Ovary (tissue), 9 donors: ENCODE data around the gene REPS2. TPM values are rescaled to one million over a fixed set of nuclear protein-coding genes. Genes with fewer than 3 reads are reported as not detected.
A peak's percentile ranks its signal among the peaks of the same experiment; 100 is the strongest.

ENCODE experiments used
- DNase-seq, 5 donors: peaks; one replicate each; pipeline ENCODE4 v3.0.0-alpha.2; 2019 to 2020
- H3K27ac ChIP-seq, 2 donors: fragments of 200-600 bp; one replicate each; pipeline versions ENCODE4 v1.5.1 to v1.8.0; 2019 to 2022
- H3K27me3 ChIP-seq: fragments of 200-600 bp; one replicate; pipeline ENCODE4 v1.8.0; 2022
- H3K36me3 ChIP-seq: fragments of 200-600 bp; sonication (generic); one replicate; pipeline ENCODE4 v1.5.1; 2019
- H3K4me1 ChIP-seq: one replicate; pipeline ENCODE4 v1.8.1; 2013; ENCODE audit warnings: mild to moderate bottlenecking, moderate library complexity; ENCODE audit not compliant: insufficient read depth
- H3K4me3 ChIP-seq: fragments of 200-600 bp; sonication (generic); one replicate; pipeline ENCODE4 v1.5.1; 2017
- H3K9me3 ChIP-seq, 2 donors: fragments of 200-600 bp in 1 of 2; sonication (generic) in 1 of 2; one replicate each; pipeline versions ENCODE4 v1.5.1 to v1.8.1; 2013 to 2019; ENCODE audit warnings: mild to moderate bottlenecking in 1 of 2, moderate library complexity in 1 of 2
- CTCF ChIP-seq, 3 donors: fragments of 450-650 bp in 2 of 3; fragments of 200-600 bp in 1 of 3; IDR thresholded peaks; one replicate each; pipeline versions ENCODE4 v1.5.1 to v1.8.0; 2016 to 2022; ENCODE audit warnings: antibody characterized with exemption in 3 of 3, mild to moderate bottlenecking in 1 of 3
- EP300 ChIP-seq: sonication (generic); formaldehyde crosslinking; IDR thresholded peaks from one replicate; pipeline ENCODE4 v1.6.1; 2017; ENCODE audit warnings: antibody characterized with exemption
- POLR2A ChIP-seq: fragments of 450-650 bp; IDR thresholded peaks from one replicate; pipeline ENCODE4 v1.6.1; 2017; ENCODE audit warnings: antibody characterized with exemption, mild to moderate bottlenecking, moderate library complexity
- WGBS, 3 donors: extraction: QIAGEN DNeasy Blood & Tissue Kit in 1 of 3; methylation state at CpG; one replicate each; pipeline versions ENCODE4 v1.1.5 to v1.1.7; 2013 to 2017; 5-methylcytosine and 5-hydroxymethylcytosine counted together
- intact Hi-C, 4 donors: fragments of 100-400 bp; cut with DNase I; formaldehyde crosslinking; loops; one replicate each; pipeline versions ENCODE4 v1.11.0 to v1.15.1; 2022 to 2023
- polyA plus RNA-seq, 2 donors: library from polyadenylated mRNA; stranded (reverse); fragments of 200-250 nt in 1 of 2; fragments of 350-450 nt in 1 of 2; fragmentation: Illumina TruSeq in 1 of 2; extraction: RNeasy Lipid Tissue Mini Kit (QIAGEN cat#74804) in 1 of 2; gene quantifications; one replicate each; pipeline ENCODE4 v1.2.3, GENCODE V29; 2013 to 2014
- total RNA-seq, 7 donors: library from RNA; depleted of rRNA in 2 of 7; stranded (reverse); fragments of >200 nt in 2 of 7; fragmentation: NEBNext Ultra II Directional in 3 of 7; extraction: Animal tissue kit (Norgen Biotek cat#: 25700) in 3 of 7; gene quantifications; one replicate each; pipeline versions ENCODE4 v1.1.0 to v1.2.4, GENCODE V29; 2016 to 2023
- donor health status: DM: no; HTN: no; CAD: no; lungs with moderate emphysema.
- donor health status: DM: no; HTN: no; CAD: no.
- donor health status: Bipolar disorder and iron deficiency.
- donor health status: DM: yes; HTN: yes; CAD: no.
- donor health status: DM: no; HTN: no; CAD: no.
- donor health status: DM: yes; HTN: yes; CAD: no.

Gene REPS2
- total and polyA plus RNA-seq, 9 donors: 2.1 to 25.8 (median 15.2) TPM

GRCh38 chrX:17067534-17067933, 121.1 kb downstream of the REPS2 start:
- no peak for TF ChIP-seq CTCF (IDR thresholded peaks at IDR 0.05)
- TF ChIP-seq POLR2A: no peak
- no peak for TF ChIP-seq EP300
- Histone ChIP-seq H3K27ac (no peak overlapping the region), H3K4me1 (no peaks in the 10 kb centered on the region), H3K4me3 (no peak overlapping the region), H3K9me3 (no peaks in the 10 kb centered on the region), H3K27me3 (no peaks in the 10 kb centered on the region), H3K36me3 (no peaks in the 10 kb centered on the region)
- no peak for DNase-seq
- WGBS, 3 donors: 38 to 50% (median 40%) methylated on average over 1 of the region's 1 CpG
- intact Hi-C loops: no loop called here

GRCh38 chrX:17072301-17072700, 125.8 kb downstream of the REPS2 start:
- WGBS, 3 donors: 38 to 70% (median 56%) methylated on average over 2 of the region's 2 CpGs
- no peak for TF ChIP-seq CTCF (IDR thresholded peaks at IDR 0.05)
- TF ChIP-seq EP300: no peak
- TF ChIP-seq POLR2A: no peak
- Histone ChIP-seq H3K9me3 (no peaks in the 10 kb centered on the region), H3K27me3 (no peaks in the 10 kb centered on the region), H3K27ac (no peak overlapping the region), H3K4me3 (no peak overlapping the region), H3K36me3 (no peaks in the 10 kb centered on the region), H3K4me1 (no peaks in the 10 kb centered on the region)
- no peak for DNase-seq
- intact Hi-C loops: no loop called here

- Histone ChIP-seq H3K36me3 (no peaks in the 10 kb centered on the region), H3K4me1 (no peaks in the 10 kb centered on the region), H3K9me3 (no peaks in the 10 kb centered on the region), H3K4me3 (no peak overlapping the region), H3K27ac (no peak overlapping the region), H3K27me3 (no peaks in the 10 kb centered on the region)
- peak in 2 of 5 donors; percentile 54 to 56 for DNase-seq
- no peak for TF ChIP-seq EP300
- TF ChIP-seq POLR2A: no peak
- no peak for TF ChIP-seq CTCF (IDR thresholded peaks at IDR 0.05)
- WGBS, 3 donors: 17 to 39% (median 24%) methylated on average over 3 of the region's 3 CpGs
- intact Hi-C loops: no loop called here
Measured at GRCh38 chrX:17072721-17073230, 126.3 kb downstream of the REPS2 start.

- Histone ChIP-seq H3K27me3 (no peaks in the 10 kb centered on the region), H3K4me3 (no peak overlapping the region), H3K9me3 (no peaks in the 10 kb centered on the region), H3K4me1 (no peaks in the 10 kb centered on the region), H3K27ac (no peak overlapping the region), H3K36me3 (no peaks in the 10 kb centered on the region)
- intact Hi-C loops: no loop called here
- WGBS, 3 donors: 49 to 55% (median 50%) methylated on average over 2 of the region's 2 CpGs
- no peak for TF ChIP-seq CTCF (IDR thresholded peaks at IDR 0.05)
- no peak for TF ChIP-seq POLR2A
- TF ChIP-seq EP300: no peak
- no peak for DNase-seq
Measured at GRCh38 chrX:17075004-17075403, 128.5 kb downstream of the REPS2 start.
